G401 (cell line): ENCODE measurements around the gene ZNF813. TPM values are rescaled to one million over a fixed set of nuclear protein-coding genes. Genes with fewer than 3 reads are reported as not detected.
A peak's percentile ranks its signal among the peaks of the same experiment; 100 is the strongest.
"Not testable (repeated sequence)": the region's sequence is repeated elsewhere in the genome, so short reads cannot be mapped to it uniquely, and the experiment has no call there.

Experiments
- DNase-seq: peaks from one replicate; pipeline ENCODE4 v3.0.0-alpha.2; 2015; ENCODE audit warnings: low spot score
- in situ Hi-C: cut with HindIII; loops from 2 replicates; pipeline ENCODE4 v1.10.0; 2016; ENCODE audit warnings: low sequenced_read_pairs, mixed read lengths
- total RNA-seq: library from RNA; depleted of rRNA; stranded (reverse); fragments of >200 nt; shearing (Covaris generic); gene quantifications from 2 replicates; pipeline ENCODE4 v1.2.3, GENCODE V29; 2014; rRNA removed

ZNF813 gene
- total RNA-seq, result 0.37 and 0.75 TPM in 2 replicates

- peak; percentile 81 for DNase-seq
- in situ Hi-C loops, result no loop called here
Measured at GRCh38 chr19:53467485-53468262, at the start of gene ZNF813. TSS of gene ZNF813 (plus strand) at chr19:53467733. CDS start at chr19:53483823, 16,090 bp downstream.

- DNase-seq, in situ Hi-C loops: not testable (repeated sequence)
Measured at GRCh38 chr19:53420520-53421315, 46.8 kb upstream of the ZNF813 start.

- in situ Hi-C loops, result no loop called here
- DNase-seq, result no peak
Measured at GRCh38 chr19:53422551-53422950, 45.0 kb upstream of the ZNF813 start.

GRCh38 chr19:53423074-53423473 is 44.5 kb upstream of the ZNF813 start:
- in situ Hi-C loops, DNase-seq: not testable (repeated sequence)

GRCh38 chr19:53423680-53424079 is 43.9 kb upstream of the ZNF813 start:
- in situ Hi-C loops, result not testable (repeated sequence)
- DNase-seq, result peak; percentile 40

GRCh38 chr19:53424968-53425597 is 42.5 kb upstream of the ZNF813 start:
- in situ Hi-C loops, result no loop called here

GRCh38 chr19:53431399-53432087 is 36.0 kb upstream of the ZNF813 start, which contains the start of gene ZNF761:
TSS of gene ZNF761 (plus strand) at chr19:53431984. CDS start at chr19:53447269, 15,285 bp downstream.
- in situ Hi-C loops, result no loop called here
- DNase-seq, result peak; percentile 95

More at GRCh38 chr19:53424968-53425597, 42.5 kb upstream of the ZNF813 start:
- peak; percentile 75 for DNase-seq

- peak; percentile 17 for DNase-seq
- in situ Hi-C loops, result no loop called here
Measured at GRCh38 chr19:53432088-53432661, 35.4 kb upstream of the ZNF813 start.

- DNase-seq, in situ Hi-C loops: not testable (repeated sequence)
Measured at GRCh38 chr19:53443809-53444208, 23.7 kb upstream of the ZNF813 start.

- in situ Hi-C loops, DNase-seq: not testable (repeated sequence)
Measured at GRCh38 chr19:53447196-53447595, 20.3 kb upstream of the ZNF813 start.

GRCh38 chr19:53455828-53456227 is 11.7 kb upstream of the ZNF813 start:
- in situ Hi-C loops, result no loop called here
- DNase-seq, result no peak

- in situ Hi-C loops, DNase-seq: not testable (repeated sequence)
Measured at GRCh38 chr19:53460131-53460721, 7.3 kb upstream of the ZNF813 start.

GRCh38 chr19:53461866-53462265 is 5.7 kb upstream of the ZNF813 start:
- in situ Hi-C loops, result no loop called here
- no peak for DNase-seq

GRCh38 chr19:53462861-53463260 is 4.7 kb upstream of the ZNF813 start:
- no peak for DNase-seq
- in situ Hi-C loops, result no loop called here

- DNase-seq, result peak; percentile 72
- in situ Hi-C loops, result no loop called here
Measured at GRCh38 chr19:53463263-53463662, 4.3 kb upstream of the ZNF813 start.

- no peak for DNase-seq
- in situ Hi-C loops, result no loop called here
Measured at GRCh38 chr19:53466726-53467484, 628 bp upstream of the ZNF813 start.

GRCh38 chr19:53468628-53469027 is 1.1 kb downstream of the ZNF813 start:
- in situ Hi-C loops, DNase-seq: not testable (repeated sequence)

GRCh38 chr19:53471916-53472315 is 4.4 kb downstream of the ZNF813 start:
- in situ Hi-C loops, result no loop called here

More at GRCh38 chr19:53471916-53472315, 4.4 kb downstream of the ZNF813 start:
- DNase-seq, result no peak
